Superior temporal gyrus (tissue), 1 donor: Measurements from ENCODE around the gene MRPL55.
A peak's percentile ranks its signal among the peaks of the same experiment; 100 is the strongest.

Source experiments
- DNase-seq: peaks from one replicate; pipeline ENCODE4 v3.0.0-alpha.2; 2016; ENCODE audit errors: extremely low spot score

The MRPL55 gene

DNA sequence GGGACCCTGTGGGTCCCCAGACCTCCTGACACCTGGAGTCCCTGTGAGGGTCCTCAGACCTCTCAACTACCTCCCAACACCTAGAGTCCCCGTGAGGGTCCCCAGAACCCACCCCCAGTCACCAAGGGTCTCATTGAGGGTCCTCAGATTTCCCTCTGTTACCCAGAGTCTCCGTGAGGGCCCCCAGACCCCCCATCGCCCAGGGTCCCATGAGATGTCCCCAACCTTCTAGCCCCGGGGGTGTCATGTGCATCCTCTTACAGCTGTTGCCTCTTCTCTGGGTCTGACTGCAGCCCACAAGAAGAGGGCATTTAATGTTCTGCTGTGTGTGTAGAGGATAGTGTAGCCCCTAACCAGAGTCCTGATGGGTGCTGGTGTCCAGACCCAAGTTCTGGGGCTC is 38.7 kb upstream of the MRPL55 start:
- DNase-seq = no peak

DNA sequence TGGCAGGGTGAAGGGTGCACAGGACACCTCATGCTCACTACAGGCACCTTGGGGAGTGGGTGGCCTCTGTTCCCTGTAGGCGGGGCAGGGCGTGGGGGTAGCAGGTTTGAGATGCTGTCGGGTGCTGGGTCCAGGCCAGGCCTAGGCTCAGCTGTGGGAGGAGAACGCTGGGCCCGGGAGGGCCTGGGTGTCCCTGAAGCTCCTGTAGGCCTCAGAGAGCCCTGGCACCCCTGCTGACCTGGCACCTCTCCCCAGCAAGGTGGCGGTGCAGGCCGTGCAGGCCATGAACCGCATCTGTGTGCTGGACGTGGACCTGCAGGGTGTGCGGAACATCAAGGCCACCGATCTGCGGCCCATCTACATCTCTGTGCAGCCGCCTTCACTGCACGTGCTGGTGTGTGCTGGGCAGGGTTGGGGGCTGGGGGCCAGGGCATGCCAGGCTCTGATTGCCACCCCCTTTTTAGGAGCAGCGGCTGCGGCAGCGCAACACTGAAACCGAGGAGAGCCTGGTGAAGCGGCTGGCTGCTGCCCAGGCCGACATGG is 38.1 kb upstream of the MRPL55 start:
- DNase-seq = no peak

DNA sequence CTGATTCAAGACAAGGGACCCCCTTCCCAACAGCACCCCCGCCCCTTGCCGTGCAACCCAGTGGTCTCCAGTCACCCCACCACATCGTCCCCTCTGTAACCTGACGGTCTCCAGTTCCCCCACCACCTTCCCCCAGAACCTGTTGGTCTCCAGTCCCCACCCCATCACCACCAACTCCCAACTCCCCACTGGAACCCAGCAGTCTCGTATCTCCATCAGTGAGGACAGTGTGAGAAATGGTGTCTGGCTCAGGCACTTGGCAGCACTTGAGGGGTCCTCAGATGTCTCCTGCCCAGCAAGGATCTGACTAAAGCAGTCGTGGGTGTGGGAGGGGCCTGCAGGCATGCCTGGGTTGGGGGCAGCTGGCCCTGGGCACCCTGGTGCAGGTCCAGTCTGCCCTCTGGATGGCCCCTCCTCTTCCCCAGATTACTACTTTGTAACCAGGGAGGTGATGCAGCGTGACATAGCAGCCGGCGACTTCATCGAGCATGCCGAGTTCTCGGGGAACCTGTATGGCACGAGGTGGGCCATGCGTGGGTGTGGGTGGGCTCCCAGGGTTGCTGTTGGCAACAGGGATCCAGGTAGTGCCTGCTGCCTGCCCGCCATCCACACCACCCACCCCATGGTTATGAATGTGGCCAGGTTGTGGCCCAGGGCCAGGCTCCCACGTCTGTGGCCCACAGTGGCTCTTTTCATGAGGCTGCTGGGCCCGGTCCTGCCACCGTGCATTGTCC is 37.5 kb upstream of the MRPL55 start:
- DNase-seq = no peak

DNA sequence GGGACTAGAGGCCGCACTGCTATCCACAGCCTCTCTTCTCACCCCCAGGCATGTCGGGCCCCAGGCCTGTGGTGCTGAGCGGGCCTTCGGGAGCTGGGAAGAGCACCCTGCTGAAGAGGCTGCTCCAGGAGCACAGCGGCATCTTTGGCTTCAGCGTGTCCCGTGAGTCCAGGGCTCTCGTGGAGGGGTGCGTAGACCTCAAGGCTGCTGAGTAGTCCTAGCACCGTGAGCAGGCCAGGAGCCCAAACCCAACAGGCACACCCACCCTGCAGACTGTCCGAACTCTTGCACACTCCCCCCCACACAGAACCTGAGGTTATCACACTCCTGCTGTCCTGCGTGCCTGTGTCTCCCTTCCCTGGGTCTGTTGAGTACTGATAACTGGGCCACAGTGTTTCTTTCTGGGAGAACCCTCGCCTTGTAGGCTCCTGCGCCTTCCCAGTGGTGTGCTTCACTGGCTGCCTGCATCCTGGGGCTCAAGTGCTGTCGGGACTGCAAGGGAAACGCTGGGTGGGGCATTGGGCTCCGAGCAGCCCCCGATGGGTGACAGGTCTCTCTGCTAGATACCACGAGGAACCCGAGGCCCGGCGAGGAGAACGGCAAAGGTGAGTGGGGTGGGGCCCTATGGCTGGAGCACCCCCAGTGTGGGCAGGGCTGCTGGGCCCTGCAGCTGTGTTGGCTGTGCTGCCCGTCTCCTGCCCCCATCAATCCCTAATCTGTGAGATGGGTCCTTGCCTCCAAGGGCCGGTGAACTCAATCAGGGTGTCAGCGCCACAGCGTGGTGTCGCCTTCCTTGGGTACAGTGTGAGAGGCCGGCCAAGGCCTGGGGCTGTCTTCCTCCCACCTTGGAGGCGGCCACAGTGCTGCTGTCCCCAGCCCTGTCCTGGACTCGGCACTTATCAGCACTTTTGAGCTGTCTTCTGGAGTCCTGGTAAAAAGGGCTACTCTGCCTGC is 36.6 kb upstream of the MRPL55 start:
- DNase-seq = no peak

DNA sequence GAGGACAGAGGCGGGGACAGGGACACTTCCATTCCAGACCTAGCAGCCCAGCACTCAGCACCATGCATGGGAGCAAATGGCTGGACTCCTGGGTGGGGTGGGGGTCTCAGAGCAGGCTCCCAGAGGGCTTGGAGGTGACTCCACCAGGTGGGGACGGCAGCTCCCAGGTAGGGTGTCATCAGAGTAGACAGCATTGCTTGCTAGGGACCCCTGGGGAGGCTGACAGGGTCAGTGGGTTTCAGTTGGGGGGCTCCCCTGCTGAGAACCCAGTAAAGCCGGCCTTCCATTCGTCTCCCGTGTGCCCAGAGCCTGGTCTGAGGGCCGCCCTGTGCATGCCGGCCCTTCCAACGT is 35.9 kb upstream of the MRPL55 start:
- no peak for DNase-seq

DNA sequence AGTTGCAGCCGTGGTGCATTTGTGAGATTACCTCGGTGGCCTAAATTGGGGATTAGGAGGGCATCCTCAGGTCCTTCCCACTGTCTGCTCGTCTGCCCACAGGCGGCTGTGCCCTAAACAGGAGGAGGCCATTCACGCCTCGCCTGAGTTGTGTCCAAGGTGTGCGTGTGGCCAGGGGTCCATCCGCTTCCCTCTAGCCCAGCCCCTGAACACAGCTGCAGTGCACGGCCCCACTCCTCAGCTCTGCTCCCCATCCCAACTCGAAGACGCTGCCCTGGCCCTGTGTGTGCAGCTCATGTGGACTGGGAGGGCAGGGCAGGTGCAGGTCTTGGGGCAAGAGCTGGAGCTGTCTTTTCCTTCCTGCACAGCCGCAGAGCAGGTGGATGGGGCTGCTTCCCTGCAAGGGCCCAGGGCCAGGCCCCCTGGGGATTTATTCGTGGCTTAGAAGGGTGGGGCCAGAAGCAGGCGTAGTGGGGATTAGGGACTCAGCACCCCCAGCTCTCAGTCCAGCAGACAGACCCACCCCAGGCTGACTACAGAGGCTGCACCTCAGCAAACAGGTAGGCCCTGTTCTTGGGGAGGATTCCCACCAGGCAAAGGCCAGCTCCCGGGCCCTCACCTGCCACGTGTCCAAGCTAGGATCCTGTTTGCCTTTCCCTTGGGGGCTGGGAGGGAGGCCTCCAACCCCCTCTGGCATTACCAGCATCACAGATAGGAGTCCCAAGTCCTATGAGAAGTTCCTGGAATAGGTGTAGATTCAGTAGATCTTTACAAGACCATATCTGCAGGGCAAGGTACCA is 35.3 kb upstream of the MRPL55 start:
- no peak for DNase-seq

DNA sequence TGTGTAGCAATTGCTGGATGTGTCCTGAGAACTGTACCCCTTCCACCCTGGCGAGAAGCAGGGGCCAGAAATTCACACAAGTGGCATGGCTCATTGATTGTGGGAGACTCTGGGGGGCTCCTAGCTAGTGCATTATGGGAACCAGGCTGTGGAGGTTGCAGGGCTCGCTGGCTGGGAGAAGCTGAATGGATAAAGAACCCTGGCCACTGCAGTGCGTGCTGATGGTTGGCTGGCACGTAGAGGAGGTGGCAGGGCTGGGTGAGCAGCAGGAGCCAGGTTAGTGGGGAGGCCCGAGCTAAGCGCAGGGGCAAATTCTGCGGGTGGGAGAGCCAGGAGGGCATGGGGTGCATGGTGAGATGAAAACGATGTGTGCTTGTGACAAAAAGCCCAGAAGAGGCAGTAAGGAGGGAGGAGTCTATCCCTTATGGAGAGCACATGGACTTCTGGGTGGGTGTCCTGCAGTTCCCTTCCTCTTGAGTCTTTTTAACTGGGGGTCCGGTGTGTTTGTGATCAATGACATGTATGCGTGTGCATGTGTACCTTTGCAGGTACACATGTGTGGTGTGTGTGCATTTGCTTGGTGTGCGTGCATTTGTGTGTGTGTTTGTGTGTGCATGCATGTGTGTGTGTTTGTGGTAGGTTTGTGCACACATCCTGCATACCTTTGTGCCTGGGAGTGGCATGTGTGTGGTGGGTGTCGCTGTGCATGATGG is 34.5 kb upstream of the MRPL55 start:
- DNase-seq = no peak

DNA sequence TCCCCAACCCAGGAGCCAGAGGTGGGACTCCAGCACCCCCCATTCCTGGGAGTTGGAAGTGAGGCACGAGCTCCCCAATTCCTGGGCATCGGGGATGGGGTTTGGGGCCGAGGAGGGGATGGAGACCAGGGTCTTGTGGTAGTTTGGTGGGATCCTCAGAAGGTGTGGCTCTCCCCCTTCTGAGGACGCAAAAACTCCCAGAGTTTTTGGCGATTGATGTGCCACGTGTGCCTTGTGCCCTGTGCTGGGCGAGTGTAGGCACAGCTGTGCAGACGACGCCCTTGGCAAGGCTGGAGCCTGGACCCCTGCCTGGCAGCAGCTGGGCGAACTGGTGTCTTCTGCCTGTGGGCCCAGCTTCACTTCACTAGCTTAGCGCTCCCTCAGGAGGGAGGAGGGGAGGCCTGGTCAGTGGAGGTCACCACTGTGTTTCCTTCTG is 33.6 kb upstream of the MRPL55 start:
- DNase-seq = no peak

DNA sequence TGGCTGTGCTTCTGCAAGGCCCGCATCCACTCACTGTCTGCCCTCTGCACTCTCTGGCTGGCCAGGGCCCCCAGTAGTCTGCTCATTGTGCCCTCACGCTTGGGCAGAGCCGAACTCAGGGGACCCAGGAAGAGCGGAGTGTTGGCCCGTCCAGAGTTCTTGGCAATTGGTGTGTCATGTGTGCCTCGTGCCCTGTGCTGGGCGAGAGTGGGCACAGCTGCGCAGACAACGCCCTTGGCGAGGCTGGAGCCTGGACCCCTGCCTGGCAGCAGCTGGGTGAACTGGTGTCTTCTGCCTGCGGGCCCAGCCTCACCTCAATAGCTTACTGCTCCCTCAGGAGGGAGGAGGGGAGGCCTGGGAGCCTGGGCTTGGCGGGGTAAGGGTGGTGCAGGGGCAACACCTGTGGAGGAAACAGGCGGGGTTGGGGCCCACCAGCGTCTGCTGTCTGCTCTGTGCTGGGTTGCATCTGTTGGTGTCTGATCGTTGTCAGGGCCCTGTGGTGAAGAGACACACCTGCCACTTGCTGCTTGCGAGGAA is 33.1 kb upstream of the MRPL55 start:
- no peak for DNase-seq

DNA sequence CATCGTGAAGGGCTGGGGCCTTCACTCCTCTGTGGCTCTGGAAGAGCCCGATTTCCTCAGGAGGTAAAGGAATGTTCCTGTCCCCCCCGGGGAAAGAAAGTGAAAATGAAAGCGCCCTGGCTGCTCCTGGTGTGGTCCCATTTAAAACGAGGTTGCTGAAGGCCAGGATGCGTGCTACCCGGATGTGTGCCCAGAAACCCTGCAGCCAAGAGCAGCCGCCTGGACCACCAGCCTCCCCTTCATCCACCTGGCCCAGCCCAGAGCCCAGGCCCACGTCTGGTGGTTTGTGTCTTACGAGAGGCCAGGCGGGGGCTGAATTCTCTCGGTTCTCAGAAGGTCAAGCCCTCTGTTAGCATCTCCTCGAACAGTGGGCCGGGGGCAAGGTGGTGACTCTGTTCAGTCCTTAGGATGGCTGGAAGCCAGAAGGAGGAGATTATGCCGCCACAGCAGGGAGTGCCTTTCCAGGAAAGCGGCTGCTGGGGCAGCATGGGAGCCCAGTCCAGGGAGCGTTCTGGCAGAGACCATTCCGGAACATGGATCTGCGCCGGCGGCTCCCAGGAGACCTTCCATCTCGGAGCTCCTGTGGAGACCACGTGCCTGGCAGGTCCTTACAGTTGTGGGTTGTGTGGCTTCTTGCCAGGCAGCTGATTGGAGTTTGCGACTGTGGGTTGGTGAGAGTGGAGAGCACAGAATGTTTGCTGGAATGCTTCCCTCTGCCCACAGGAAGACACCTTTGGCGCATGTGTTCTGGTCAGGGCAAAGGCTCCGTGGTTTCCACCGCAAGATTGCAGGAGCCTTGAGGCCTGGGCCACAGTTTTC is 32.3 kb upstream of the MRPL55 start:
- no peak for DNase-seq

DNA sequence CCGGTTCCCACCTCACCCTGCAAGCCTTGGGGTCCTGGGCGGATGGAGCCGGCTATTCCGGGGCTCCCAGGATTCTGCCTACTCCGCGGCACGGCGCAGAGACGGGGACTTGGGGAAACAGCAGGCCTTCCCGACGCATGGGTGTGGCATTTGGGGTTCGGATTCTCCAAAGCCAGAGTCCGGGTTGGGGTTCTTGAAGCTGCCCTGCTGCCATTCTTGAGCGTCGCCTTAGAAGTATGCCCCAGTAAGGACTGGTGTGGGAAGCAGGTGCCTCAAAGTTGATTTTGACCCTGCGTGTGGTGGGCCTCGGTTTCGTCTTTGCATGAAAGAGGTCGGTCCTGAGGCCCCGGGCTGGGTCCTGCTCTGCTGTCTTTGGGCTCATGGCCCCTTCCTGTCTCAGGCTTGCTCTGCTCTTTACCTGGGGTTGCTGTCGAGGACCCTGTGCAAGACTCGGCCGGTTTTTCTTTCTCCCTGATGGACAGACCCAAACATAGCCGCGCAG is 31.7 kb upstream of the MRPL55 start:
- DNase-seq = peak; percentile 37

DNA sequence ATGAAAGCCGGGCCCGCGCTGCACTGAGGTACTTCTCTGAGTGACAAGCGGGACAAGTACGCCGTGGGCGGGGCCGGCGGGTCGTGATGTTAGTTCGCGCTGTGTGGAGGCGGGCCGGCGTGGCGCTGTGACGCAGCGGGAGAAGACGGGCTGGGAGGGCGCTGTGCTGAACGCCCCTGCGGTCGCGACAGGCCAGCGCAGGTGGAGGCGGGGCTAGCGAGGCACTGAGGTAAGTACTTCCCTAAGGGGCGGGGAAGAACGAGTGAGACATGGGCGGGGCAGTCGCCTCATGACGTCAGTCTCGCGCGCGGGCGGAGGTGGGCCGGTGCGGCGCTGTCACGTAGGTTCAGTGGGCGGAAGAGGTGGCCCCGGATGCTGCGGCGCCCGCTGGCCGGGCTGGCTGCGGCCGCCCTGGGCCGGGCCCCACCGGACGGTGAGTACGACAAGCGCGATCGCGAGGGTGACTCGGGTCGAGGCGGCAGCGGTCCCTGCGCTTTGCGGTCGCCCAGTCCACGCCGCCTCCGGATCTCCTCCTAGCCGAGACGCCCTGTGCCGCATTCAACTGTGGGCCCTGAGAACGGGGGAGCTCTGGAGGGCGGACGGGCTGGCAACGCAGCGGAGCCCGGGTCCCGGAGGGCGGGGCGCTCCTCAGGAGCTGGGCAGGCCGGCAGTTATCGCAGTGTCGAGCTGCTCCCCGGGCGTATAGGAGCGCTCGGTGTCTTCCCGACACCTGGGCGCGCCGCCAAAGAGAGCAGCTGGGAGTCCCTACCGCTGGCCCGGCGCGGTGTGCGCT is 31.0 kb upstream of the MRPL55 start, which contains the start of gene GUK1:
GUK1 (plus strand) TSS at position 349 of the 793 bp plus-strand sequence; CDS start at position 373, 24 bp downstream.
- peak; percentile 95 for DNase-seq

DNA sequence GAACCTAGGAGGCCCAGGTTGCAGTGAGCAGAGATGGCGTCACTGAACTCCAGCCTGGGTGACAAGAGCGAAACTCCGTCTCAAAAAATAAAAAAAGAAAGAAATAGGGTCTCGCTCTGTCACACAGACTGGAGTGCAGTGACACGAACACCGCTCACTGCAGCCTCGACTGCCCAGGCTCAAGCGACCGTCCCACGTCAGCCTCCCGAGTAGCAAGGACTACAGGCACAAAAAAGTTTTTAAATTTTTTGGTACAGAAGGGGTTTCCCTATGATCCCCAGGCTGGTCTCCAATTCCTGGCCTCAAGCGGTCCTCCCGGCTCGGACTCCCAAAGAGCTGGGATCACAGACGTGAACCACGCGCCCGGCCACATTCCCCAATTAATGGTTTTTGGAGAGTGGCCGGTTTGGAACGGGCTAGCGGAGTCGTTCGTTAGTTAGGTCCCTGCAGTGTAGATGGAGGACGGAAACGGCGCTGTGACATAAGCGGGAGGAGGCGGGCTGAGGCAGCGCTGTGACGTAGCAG is 30.4 kb upstream of the MRPL55 start:
- no peak for DNase-seq

DNA sequence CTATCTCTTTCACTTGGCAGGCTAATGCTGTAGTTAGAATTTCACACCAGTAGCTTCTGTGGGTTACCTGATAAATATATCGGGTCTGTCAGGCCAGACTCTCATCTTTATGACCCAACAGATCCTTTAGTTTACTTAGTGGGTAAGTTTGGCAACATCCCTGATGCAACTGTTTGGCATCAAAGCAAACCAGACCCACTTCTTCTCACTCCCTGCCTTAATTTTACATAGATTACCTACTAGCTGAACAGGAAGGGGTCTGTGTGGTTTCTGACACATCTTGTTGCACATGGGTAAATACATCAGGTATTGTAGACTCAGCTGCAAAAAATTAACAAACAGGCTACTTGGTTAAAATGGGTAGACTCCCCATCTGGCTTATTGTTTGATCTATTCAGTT is 27.8 kb upstream of the MRPL55 start:
- DNase-seq = no peak

DNA sequence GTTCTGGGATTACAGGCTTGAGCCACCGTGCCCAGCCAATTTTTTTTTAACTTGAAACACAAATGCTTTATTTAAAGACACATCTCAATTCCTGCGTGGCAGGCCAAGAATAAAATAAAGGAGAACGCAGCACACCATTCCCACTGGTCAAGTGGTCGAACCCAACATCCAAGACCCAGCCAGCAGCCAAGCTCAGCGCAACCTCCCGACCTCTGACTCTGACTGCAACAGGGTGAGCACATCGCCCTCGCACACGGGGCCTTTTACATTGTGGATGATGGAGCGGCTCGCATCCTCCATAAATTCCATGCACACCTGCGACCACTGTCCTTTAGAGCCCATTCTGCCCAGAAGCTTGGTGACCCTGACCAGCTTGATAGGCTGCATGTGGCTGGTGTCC is 25.5 kb upstream of the MRPL55 start:
- DNase-seq = no peak

DNA sequence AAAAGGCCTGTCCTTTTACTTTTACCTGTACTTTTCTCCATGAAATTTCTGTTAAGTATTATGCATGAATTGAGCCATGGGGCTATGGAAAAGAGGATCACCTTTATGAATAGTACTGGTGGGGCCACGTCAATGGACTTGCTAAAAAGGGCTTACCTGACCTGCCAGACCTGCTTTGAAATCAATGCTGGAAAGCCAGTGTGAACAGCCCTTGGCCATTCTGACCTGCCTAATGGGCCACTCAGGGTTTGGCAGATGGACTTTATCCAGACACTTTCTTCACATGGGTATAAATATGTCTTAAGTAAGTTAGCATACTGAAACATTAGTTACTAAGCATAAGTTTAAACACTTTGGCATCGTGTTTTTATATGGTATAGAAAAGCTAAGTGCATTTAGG is 22.7 kb upstream of the MRPL55 start:
- DNase-seq = no peak

DNA sequence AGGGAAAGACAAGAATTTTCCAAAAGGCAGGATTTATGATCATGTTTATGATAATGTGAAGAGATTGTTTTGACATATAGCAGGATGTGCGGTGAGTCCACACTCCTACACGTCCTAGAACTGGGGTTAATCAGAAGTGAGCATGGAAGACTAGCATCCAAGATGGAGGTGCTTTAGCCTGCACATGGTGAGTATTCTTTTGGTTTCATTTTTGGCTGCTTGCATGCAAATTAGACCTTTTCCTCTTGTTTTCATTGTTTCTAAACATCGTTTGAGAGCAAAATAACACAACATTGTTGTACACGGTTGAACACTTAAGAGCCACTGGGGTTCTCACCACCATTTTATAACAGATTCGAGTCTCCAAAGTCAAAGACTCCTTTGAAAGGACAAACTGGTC is 16.1 kb upstream of the MRPL55 start:
- no peak for DNase-seq

DNA sequence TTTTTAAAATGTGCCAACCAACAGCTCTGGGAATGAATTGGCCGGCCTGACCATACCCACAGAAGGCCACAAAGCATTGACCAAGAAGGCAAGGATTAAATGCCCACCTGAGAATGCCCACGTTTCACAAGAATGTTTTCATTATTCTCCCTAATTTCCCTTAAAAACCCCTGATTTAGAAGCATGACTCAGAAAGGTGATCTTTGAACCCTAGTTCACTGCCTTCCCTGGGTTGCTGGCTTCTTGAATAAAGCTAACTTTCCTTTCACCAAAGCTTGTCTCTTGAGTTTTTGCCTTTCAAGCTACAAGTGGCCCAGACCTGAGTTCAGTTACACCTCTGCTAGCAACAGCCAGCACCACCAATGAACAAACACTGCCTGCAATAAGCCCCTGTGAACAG is 14.4 kb upstream of the MRPL55 start:
- DNase-seq = no peak
